Myometrial cell (primary cell): ENCODE data around the gene STK38L. TPM values are rescaled to one million over a fixed set of nuclear protein-coding genes. Genes with fewer than 3 reads are reported as not detected.

Experiments
- total RNA-seq: library from RNA; depleted of rRNA; stranded (reverse); fragments of >200 nt; gene quantifications from 2 replicates; pipeline ENCODE4 v1.2.3, GENCODE V29; 2015

The STK38L gene
- 6.9 and 7.4 TPM in 2 replicates for total RNA-seq

DNA sequence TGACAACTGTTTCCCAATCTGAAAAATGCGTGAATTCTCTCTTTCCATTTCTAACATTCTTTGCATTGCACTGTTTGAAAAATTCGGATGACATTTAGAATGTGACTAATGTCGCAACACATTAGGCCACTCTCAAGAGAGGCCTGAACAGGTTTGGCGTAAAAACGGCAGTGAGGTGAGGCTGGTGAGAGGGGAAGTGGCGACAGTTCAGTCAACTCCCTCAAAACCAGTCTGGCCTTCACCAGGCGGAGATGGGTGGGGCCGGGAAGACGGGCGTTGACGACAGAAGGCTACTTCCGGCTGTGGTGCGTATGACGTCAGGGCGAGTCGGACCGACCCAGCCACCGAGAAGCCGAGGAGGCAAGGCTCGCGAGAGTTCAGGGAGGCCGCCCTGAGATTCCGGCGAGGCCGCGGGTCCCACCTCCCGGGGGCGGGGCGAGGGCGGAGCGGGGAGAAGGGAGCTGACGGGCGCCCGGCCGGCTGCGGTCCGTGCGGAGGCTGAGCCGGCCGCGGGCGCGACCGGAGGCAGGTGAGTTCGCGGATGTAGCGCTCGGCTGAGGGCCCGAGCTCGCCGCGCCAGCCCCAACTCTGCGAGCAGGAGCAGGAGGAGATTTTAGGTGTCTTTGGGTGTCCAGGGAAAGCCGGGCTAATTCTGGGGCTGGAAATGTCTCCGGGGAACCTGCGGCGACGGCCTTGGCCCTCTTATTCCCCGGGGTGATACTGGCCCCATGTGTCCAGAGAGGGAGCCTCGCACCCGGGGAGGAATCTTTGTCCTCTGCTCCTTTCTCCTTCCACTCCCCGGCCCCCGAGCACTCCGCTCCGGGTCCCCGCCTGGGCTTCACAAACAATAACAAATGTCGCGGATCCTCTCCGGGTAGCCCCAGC lies at the start of gene STK38L:
STK38L (plus strand) TSS at position 483 of the 885 bp plus-strand sequence. CDS start 53,435 bp downstream, outside the sequence.

DNA sequence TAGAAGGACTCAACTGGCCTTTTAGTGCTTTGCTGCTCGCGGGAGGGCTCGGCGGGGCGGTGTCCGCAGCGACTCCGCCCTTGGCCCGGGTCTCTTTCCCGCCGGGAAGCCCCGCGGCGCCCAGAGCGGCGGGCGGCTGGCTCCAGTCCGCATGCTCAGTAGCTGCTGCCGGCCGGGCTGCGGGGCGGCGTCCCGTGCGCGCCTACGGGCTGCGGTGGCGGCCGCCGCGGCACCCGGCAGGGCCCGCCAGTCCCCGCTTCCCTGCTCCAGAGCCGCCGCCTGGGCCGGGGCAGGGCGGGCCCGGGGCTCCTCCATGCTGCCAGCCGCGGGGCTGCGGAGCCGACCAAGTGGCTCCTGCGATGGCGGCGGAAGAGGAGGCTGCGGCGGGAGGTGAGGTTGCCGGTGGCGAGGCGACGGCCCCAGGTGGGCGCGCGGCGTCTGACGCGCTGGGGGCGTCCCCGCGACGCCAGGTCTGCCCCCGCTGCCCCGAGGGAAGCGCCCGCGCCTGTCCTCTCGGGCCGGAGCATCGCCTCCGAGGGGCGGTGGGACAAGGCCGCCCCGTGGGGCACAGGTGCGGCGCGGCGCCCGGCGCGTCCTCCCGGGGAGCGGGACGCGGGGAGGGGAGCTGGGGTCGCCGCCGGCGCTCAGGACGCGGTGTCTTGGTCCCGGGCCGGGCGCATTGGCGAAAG lies 88.8 kb downstream of the STK38L start, which contains the start of gene BMAL2:
BMAL2 (plus strand) TSS at position 123 of the 689 bp plus-strand sequence; CDS start at position 360, 237 bp downstream.

Other genes starting within 250 kb of the STK38L start
- gene TM7SF3, start 229.9 kb upstream of the STK38L start, total RNA-seq, result 64.9 and 70.9 TPM in 2 replicates
- gene MED21, start 221.7 kb upstream of the STK38L start, total RNA-seq, result 38.3 and 42.2 TPM in 2 replicates
- not detected in 2 replicates for gene C12orf71, start 161.7 kb upstream of the STK38L start, total RNA-seq
- gene BMAL2, start 88.5 kb downstream of the STK38L start, total RNA-seq, result 29.1 and 30.3 TPM in 2 replicates
- gene SMCO2, start 202.4 kb downstream of the STK38L start, total RNA-seq, result not detected in 2 replicates